Astrocyte of the cerebellum (primary cell): ENCODE data around the gene CDH18.

Source experiments
- DNase-seq: peaks from one replicate; pipeline ENCODE4 v3.0.0-alpha.2; 2011; ENCODE audit warnings: low read depth
- H3K4me3 ChIP-seq: 2 replicates; pipeline ENCODE4 v1.5.1; 2011; ENCODE audit warnings: mild to moderate bottlenecking, low read depth, low read length, moderate library complexity
- CTCF ChIP-seq: IDR thresholded peaks from 2 replicates; pipeline ENCODE4 v1.5.1; 2012; ENCODE audit warnings: low read length, low read depth, moderate library complexity, mild to moderate bottlenecking; ENCODE audit errors: missing control alignments
- in situ Hi-C: cut with HindIII; loops from 2 replicates; pipeline ENCODE4 v1.10.0; 2017; ENCODE audit warnings: low sequenced_read_pairs

Gene CDH18

GRCh38 chr5:19986031-19986619 is 1.9 kb downstream of the CDH18 start:
- DNase-seq: no peak
- in situ Hi-C loops: no loop called here
- no peak for TF ChIP-seq CTCF
- H3K4me3 ChIP-seq: no peak overlapping the region

GRCh38 chr5:19978476-19978875 is 9.5 kb downstream of the CDH18 start:
- H3K4me3 ChIP-seq: no peak overlapping the region
- in situ Hi-C loops: no loop called here
- TF ChIP-seq CTCF: no peak
- DNase-seq: no peak

DNA sequence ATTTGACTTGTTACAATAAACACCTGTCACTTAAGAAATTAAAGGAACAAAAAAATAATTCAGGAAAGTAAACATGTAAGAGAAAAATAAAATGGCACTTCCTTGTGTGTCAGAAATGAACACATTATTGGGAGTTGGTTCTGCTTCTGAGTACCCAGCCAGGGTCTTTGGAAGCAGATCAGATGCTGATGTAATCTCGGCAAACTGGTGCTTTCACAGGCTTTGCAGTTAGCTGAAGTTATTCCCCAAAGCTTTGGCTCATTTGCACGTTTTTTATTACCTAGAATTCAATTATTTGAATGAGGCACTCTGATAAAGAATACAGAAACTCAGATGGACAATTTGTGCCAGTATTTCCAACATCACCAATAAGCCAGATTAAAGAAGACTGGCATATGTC is 10.9 kb downstream of the CDH18 start:
- H3K4me3 ChIP-seq: no peak overlapping the region
- no peak for TF ChIP-seq CTCF
- in situ Hi-C loops: no loop called here
- no peak for DNase-seq

GRCh38 chr5:19975795-19976194 is 12.2 kb downstream of the CDH18 start:
- in situ Hi-C loops: no loop called here
- TF ChIP-seq CTCF: no peak
- no peak for DNase-seq
- H3K4me3 ChIP-seq: no peak overlapping the region

DNA sequence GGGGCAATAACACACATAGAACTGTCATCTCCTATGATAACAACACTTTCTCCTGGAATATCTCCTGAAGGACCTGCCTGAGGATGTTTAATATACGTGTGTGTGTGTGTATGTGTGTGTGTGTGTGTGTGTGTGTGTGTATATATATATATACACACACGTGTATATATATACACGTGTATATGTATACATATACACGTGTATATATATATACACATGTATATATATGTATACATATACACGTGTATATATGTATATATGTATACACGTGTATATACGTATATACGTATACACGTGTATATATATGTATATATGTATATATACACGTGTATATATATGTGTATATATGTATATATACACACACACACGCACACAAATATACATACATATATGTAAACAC is 27.5 kb downstream of the CDH18 start:
- TF ChIP-seq CTCF: no peak
- in situ Hi-C loops: no loop called here
- no peak overlapping the region for H3K4me3 ChIP-seq
- DNase-seq: no peak

DNA sequence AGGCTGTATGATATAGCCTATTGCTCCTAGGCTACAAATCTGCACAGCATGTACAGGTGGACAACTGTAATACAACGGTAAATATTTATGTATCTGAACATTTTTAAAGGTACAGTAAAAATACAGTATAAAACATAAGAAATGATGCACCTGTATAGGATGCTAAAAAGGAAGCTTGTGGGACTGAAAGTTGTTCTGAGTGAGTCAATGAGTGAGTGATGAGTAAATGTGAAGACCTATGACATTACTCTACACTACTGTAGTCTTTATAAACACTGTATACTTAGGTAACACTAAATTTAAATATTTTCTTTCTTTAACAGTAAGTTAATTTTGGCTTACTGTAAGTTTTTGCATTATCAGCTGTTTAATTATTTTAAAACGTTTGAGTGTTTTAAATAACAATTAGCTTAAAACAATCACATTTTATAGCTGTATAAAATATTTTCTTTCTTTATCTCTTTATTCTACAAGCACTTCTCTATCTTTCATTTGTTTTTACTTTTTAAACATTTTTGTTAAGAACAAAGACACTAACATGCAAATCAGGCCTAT is 28.1 kb downstream of the CDH18 start:
- no peak for DNase-seq
- no peak overlapping the region for H3K4me3 ChIP-seq
- no peak for TF ChIP-seq CTCF
- in situ Hi-C loops: no loop called here

DNA sequence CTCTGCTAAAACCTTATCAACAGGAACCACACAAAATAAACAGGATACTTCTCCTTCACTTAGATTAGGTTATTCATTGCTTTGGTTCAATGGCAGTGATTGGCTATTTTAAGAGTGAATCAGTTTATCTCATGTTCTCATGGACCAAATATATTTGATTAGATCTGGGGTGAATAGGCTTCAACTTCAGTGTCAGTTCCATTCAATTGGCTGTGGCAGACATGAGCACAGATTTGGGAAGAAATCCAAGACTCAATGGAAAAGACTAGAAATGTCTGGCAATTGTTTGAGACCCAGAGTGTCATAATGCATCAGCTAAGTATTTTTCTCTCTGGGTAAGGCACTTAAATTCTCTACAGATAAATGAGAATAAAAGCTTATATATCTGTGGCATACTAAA is 37.1 kb downstream of the CDH18 start:
- no peak for TF ChIP-seq CTCF
- no peak for DNase-seq
- no peak overlapping the region for H3K4me3 ChIP-seq
- in situ Hi-C loops: no loop called here
